HCT116 (cell line): ENCODE data around the gene LRRC2.

Experiments used
- ATF3 ChIP-seq: IDR thresholded peaks from 2 replicates; pipeline ENCODE4 v1.6.1; 2012
- CTCF ChIP-seq, 3 experiments: fragments of 200-600 bp in 1 of 3; sonication (generic) in 1 of 3; IDR thresholded peaks in 2 of 3; conservative IDR thresholded peaks in 1 of 3; 2 replicates each; pipeline ENCODE4 v1.5.1; 2012 to 2017; ENCODE audit warnings: low read depth in 2 of 3, low read length in 2 of 3, antibody characterized with exemption in 1 of 3, borderline replicate concordance in 1 of 3, control low read depth in 1 of 3, mild to moderate bottlenecking in 1 of 3, mixed read lengths in 1 of 3, mixed run types in 1 of 3, moderate library complexity in 1 of 3; ENCODE audit not compliant: insufficient read depth in 1 of 3
- EZH2phosphoT487 ChIP-seq: fragments of 200-600 bp; IDR thresholded peaks from 2 replicates; pipeline ENCODE4 v1.6.1; 2018; ENCODE audit warnings: antibody characterized with exemption, borderline replicate concordance
- JUND ChIP-seq: IDR thresholded peaks from 2 replicates; pipeline ENCODE4 v1.6.1; 2012
- POLR2A ChIP-seq: IDR thresholded peaks from 2 replicates; pipeline ENCODE4 v1.7.0; 2011; ENCODE audit warnings: borderline replicate concordance; ENCODE audit not compliant: insufficient read depth, insufficient read length; ENCODE audit errors: extremely low read depth
- POLR2AphosphoS5 ChIP-seq: IDR thresholded peaks from 2 replicates; pipeline ENCODE4 v1.6.1; 2011; ENCODE audit warnings: mild to moderate bottlenecking, low read depth, low read length, moderate library complexity
- RAD21 ChIP-seq: IDR thresholded peaks from 2 replicates; pipeline ENCODE4 v1.6.1; 2012; ENCODE audit warnings: low read depth, mild to moderate bottlenecking
- REST ChIP-seq: IDR thresholded peaks from 2 replicates; pipeline ENCODE4 v1.6.1; 2012; ENCODE audit warnings: low read depth
- ZFX ChIP-seq: fragments of 450-650 bp; IDR thresholded peaks from 2 replicates; pipeline ENCODE4 v1.6.1; 2017
- ZNF274 ChIP-seq: fragments of 200-500 bp; sonication (Bioruptor generic); IDR thresholded peaks from 2 replicates; pipeline ENCODE4 v1.6.1; 2014; ENCODE audit warnings: mild to moderate bottlenecking, low read depth, low read length, inconsistent platforms

DNA sequence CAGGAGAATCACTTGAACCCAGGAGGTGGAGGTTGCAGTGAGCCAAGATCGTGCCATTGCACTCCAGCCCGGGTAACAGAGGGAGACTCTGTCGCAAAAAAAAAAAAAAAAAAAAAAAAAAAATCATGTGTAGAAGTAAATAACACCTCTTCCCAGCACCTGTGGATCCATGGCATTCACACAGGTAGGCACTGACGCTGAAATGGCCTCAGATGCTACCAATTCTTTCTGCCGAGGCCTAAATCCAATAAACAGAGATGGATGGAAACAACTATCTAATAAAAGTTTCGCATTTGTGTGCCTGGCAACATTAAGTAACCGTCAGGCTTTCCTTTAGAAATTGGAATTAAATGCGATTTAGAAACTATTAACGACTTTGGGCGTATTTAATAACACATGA lies 10.3 kb upstream of the LRRC2 start:
- TF ChIP-seq ZFX: no peak
- TF ChIP-seq ZNF274: no peak
- TF ChIP-seq RAD21: no peak
- no peak for TF ChIP-seq POLR2AphosphoS5
- no peak for TF ChIP-seq EZH2phosphoT487
- TF ChIP-seq JUND: no peak
- TF ChIP-seq REST: no peak
- TF ChIP-seq ATF3: no peak
- TF ChIP-seq CTCF (IDR thresholded peaks at IDR 0.05 in 2 of 3, conservative IDR thresholded peaks at IDR 0.05 in 1 of 3; ENCODE audit: borderline replicate concordance in 1 of 3, insufficient read depth in 1 of 3, low read depth in 2 of 3, low read length in 2 of 3): no peak
- no peak for TF ChIP-seq POLR2A
